OCI-LY7 (cell line): ENCODE measurements around the gene CCDC142.

Source experiments
- CTCF ChIP-seq: fragments of 200-600 bp; sonication (generic); conservative IDR thresholded peaks from 2 replicates; pipeline ENCODE4 v1.5.1; 2014; ENCODE audit warnings: mild to moderate bottlenecking, antibody characterized with exemption, low read length, moderate library complexity, mixed read lengths
- EZH2phosphoT487 ChIP-seq: fragments of 200-600 bp; sonication (generic); IDR thresholded peaks from 2 replicates; pipeline ENCODE4 v1.6.1; 2018; ENCODE audit warnings: low read depth, borderline replicate concordance, mild to moderate bottlenecking, mixed run types, antibody characterized with exemption, low read length, moderate library complexity, mixed read lengths

DNA sequence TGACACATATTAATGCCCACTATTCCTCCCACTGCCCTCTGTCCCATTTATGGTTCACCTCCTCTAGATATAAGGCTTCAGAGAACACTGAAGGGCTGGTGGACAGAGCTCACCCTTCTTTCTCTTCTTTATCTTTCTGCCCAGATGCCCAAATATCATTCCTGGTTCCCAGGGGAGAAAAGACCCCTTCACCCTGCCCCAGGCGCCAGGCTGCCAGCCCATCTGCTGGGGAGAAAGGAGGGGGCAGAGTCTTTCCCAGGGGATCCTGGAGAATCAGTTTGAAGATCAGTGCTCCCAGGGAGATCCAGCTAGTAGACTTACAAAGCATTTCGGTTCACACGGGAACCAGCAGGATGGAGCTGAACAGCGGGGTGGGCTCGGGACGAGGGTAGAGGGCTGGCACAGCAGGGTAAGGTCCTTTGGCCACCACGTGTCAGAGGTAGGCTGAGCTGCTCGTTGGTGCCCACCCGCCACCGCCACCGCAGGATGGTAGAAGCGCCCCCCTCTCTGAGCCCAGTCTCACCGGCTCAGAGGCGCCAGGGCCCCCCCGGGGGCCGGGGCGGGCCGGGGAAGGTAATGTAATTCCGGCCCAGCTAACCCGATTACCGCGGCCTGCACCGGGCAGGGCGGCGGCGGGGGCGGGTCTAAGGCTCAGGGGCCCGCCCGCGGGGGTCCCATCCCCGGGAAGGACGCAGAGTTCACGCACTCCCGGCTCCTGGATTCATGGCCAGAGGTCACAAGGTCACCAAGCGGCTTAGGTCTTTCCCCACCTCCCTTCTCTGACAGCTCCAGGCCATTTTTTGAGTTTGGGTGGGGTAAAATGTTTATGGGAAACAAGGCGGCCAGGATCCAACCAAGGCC is 30.2 kb upstream of the CCDC142 start:
- TF ChIP-seq CTCF (no peak), EZH2phosphoT487 (no peak)
